GM19043 (cell line): ENCODE data around the gene SGMS1.
A peak's percentile ranks its signal among the peaks of the same experiment; 100 is the strongest.

Source experiments
- ATAC-seq: cut with Tn5 transposase; IDR thresholded peaks from one replicate; pipeline ENCODE4 v1.9.1; 2021; ENCODE audit warnings: low read depth; ENCODE audit not compliant: unreplicated experiment

The SGMS1 gene

DNA sequence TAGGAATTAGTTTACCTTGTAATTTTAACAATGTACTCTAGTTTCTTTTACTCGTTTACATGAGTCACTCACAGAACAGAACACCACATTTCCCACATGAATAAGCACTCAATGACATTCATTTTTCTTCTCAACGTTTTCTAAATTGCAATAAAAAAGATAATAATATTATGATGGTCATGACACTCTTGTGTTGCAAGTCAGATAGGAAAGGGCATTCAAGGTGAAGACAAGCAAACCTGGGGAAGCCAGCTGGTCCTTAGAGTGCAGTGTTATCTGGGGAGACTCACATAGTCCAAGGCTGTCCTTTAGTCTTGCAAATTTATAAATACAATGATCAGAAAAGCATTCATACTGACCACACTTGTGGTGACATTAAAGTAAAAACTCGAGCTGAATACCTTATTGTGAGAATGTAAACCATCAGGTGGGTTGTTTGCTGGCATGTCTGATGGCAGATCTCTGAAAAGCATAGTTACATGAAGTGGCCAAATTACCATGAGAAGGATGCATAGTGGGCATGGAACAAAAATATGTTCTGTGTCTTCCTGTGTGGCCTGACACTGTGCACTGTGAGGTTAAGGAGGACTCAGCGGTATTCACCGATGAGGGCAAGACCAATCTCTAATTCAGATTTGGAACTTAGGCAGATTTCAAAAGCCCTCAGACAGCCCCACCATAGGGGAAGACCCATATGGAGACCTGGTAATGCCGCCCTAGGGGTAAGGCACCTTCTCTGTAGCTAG is 213.5 kb downstream of the SGMS1 start:
- ATAC-seq, result no peak

DNA sequence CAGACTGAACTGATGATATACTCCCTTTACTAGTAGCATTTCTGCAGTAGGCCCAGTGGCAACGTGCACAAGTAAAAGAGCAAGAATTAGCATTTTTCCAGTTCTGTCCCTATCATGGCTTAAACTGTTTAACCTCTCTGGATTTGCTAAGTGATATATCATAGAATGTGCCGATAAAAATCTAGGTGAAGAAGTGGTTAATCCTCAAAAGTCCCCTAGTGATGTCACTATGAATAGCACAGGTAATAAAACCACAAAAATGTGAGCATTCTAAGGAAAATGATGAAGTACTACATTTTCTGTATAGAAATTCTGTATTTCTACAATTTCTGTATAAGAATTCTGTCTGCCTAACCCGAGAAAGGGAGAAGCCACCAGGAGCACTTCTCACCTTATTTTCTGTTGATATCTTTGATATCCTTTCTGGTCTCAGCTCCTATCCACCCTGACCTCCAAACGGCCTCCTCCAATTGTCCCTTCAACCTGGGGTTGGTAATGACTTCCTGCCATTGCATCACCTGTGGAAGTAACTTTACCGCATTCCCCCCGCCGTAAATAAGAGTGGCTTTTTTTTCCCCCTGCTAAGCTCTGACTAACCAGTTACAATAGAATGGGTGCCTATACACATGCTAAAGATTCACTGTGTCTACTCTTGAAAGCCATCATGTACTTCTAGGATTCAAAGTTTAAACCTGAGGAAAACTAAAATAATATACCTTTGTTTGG is 216.5 kb downstream of the SGMS1 start:
- ATAC-seq, result no peak

DNA sequence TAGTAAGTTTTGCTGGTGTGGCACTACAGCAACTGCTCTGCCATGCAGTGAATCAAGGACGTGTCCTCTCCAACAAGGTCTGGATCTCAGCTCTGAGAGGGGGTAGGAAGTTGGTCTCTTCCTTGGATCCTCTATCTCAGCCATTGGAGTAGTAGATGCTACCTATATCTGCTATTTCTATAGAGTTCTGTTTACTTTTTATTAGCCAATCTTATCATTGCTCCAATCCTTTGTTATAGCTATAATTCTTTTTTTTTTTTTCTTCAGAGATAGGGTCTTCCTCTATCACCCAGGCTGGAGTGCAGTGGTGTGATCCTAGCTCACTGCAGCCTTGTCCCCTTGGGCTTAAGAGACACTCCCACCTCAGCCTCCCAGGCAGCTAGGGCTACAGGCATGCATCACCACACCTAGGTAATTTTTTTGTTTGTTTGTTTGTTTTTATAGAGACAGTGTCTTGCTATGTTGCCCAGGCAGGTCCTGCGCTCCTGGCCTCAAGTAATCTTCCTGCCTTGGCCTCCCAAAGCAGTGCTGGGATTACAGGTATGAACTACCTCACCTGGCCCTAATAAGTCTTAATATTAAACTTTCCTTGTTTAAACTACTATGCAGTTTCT is 217.2 kb downstream of the SGMS1 start:
- ATAC-seq, result no peak

DNA sequence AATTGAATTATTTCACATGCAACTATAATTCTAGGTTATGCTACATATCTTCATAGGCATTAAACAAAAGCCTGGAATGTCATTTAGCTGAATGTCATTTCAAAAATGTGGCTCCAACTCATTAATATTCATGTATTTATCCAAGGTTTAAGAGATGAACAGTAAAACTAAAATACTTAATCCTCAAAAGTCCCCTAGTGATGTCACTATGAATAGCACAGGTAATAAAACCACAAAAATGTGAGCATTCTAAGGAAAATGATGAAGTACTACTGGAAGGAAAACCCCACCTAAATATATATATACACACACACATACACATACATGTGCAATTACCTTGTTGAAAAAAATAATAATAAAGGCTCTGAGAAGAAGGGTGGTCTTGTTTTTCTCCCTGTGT is 218.0 kb downstream of the SGMS1 start:
- ATAC-seq, result no peak

DNA sequence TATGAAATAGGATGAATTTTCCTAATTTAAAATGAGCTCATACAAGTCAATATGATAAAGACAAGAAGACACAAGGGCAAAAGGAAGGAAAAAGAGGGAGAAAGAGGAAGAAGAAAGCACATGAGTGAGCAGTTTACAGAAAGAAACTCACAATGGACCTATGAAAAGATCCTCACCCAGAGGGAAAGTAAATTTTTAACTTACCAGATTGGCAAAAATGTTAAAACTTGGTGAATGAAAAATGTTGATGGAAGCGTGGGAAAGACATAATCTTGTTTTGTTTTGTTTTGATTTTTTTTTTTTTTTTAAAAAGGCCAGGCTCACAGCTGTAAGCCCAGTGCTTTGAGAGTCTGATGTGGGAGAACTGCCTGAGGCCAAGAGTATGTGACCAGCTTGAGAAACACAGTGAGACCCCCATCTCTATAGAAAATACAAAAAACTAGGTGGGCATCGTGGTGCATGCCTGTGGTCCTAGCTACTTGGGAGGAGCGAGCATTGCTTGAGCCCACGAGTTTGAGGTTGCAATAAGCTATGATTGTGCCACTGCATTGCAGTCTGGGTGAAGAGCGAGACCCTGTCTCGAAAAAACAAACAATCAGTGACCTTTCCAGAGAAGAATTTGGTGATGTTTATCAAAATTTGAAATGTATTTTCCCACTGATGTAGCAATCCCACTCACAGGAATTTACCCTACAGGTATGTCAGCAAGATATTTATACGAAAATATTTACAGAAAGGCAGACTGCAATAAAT is 219.6 kb downstream of the SGMS1 start:
- ATAC-seq, result no peak

- ATAC-seq, result no peak
These were observed 220.7 kb downstream of the SGMS1 start for GRCh38 chr10:50403074-50403473.

GRCh38 chr10:50402466-50402865 is 221.3 kb downstream of the SGMS1 start:
- no peak for ATAC-seq

DNA sequence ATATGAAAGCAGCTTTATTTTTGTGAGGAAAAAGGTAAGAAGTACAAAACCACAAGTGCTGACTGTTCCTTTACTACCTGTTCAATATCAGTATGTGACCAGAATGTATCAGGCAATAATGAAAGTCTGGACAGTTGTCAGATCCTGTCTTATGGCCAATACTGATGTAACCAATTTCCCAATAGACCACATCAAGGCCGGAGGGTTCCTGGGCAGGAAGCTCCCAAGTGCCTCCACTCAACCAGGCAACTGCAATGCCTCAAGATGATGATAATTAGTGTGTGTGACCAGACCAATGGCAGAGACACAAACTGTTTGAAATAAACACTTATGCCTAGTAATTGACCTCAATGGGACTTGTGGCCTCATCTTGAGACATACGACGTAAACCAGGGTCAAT is 223.1 kb downstream of the SGMS1 start:
- no peak for ATAC-seq

DNA sequence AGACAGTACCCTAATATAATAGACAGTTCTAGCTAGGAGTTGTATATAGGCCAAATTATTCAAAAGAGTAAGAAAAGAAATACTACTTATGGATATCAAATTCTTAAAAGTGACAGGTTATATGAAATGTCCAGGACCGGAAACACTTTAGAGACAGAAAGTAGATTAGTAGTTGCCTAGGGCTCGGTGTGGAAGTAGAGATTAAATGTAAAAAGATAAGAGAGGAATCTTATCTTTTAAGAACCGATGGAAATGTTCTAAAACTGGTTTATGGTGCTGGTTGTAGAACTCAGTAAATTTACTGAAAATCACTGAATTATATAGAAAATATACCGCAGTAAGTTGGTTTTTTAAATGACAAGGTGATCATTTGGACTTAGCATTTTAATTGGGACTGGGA is 224.9 kb downstream of the SGMS1 start:
- no peak for ATAC-seq

GRCh38 chr10:50398381-50398780 is 225.4 kb downstream of the SGMS1 start:
- no peak for ATAC-seq

DNA sequence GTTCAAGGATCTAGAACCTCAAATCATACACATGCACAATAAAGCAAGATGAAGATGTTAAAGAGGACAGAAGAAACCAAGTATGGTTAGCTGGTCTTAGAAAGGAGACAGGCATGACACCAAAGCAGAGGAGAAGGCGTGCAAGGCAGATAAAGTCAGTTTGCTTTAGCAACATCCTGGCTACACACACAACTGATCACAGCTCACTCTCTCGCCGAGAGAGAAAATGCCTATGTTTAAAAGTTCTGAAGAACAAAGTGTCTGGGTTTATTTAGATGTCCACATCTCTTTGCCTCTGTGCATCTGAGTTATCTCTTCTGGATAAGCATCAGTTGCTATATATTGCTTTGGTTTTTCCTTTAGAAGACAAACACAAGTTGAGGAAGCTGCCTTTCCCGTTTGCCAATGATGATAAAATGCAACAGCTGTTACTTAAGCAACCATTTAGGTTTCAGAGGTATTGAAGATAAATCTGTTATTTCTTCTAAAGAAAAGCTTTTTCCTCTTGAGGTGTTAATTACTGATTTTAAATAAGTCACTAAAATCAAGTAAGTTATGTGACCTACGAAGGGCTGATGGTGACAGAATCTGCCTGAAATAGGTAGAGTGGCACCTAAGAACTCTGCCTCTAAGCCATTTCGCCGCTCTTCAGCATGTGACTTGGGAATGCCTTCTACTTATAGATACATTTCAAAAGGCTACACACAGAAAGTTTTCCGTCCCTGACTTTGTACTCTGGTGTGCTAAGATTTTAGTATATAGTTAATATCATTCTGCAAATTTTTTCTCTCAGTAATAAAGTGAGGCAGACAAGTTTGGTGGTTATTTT is 226.2 kb downstream of the SGMS1 start:
- ATAC-seq, result peak; percentile 40

- ATAC-seq, result peak; percentile 81
These were observed 227.1 kb downstream of the SGMS1 start for GRCh38 chr10:50396491-50397311.

- ATAC-seq, result no peak
These were observed 227.9 kb downstream of the SGMS1 start for GRCh38 chr10:50395851-50396250.

DNA sequence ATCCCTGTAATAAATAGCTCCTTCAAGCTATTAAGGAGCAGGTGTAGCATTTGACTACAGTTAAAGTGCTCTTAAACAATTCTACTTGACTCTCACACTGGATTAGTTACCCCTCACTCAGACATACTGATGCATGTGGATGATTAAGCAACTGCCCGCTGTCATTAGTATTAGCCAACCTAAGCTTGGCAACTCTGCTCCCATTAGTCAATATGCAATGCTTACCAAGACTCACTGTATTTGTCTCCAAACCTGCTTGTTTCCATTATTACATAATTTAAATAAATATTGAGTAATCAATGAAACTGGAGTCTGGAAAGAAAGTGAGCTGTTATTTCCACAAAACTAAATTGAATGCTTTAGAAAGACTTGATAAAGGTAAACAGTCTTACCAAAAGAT is 228.5 kb downstream of the SGMS1 start:
- no peak for ATAC-seq

DNA sequence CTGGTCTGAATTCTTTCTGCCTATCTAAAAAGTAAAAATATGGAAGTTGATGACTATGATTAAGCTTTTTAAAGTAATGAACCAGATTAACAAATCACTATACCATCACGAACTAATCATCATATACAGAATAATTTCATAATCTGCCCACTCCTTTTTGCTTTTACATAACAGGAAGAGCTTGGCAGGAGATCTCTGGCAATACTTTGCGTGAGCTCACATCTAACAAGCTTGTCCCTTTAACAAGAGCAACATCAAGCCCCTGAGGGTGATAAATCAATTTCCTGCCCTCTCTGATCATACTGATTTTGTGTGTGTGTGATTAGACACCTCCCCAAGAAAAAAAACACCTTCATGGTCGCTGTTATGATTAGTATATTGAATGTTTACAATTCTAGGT is 228.9 kb downstream of the SGMS1 start:
- no peak for ATAC-seq

DNA sequence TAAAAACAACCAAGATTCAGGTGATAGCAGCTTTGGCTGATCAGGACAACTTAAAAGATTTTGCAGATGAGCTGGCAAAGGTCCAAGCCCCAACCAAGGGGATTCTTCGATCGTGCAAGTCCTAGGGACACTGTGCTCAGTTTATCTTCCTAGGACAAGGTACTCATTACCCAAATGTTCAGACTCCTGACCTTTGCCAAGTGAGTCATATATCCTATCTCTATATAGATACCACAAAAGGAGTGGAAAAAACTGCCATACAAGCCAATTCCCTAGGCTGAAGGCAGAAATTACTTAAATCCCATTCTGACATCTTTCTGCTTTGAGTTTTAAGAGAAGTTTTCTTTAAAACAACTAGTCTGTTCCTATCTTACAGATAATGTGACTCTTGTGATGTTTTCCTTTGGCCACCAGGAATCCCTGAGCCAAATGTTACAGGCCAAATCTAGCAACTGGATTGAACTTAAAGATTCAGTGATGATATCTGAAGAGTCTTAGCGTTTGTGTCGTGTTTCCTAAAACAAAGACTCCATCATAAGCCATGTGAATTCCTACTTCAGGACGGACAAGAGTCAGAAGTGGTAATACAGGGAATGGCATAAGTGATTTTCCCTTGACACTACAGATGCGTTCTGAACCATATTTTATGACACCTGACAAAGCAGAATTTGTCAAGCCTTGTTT is 229.8 kb downstream of the SGMS1 start:
- ATAC-seq, result no peak

GRCh38 chr10:50392966-50393718 is 230.6 kb downstream of the SGMS1 start:
- ATAC-seq, result no peak

- ATAC-seq, result no peak
These were observed 231.3 kb downstream of the SGMS1 start for GRCh38 chr10:50392426-50392825.
